Endothelial cell of umbilical vein (primary cell): Measurements from ENCODE around the gene CA5A.

Source experiments
- CTCF ChIP-seq, 2 donors: IDR thresholded peaks; 1 replicate in 1 of 2; 2 replicates in 1 of 2; pipeline ENCODE4 v1.5.1; 2011; ENCODE audit warnings: low read length in 2 of 2, mild to moderate bottlenecking in 2 of 2, moderate library complexity in 2 of 2, control low read depth in 1 of 2, inconsistent platforms in 1 of 2, low read depth in 1 of 2; ENCODE audit not compliant: insufficient read depth in 1 of 2; ENCODE audit errors: extremely low read depth in 1 of 2
- EZH2 ChIP-seq: IDR thresholded peaks from 2 replicates; pipeline ENCODE4 v1.6.1; 2012; ENCODE audit warnings: borderline replicate concordance, low read depth, mild to moderate bottlenecking, moderate library complexity, low read length, inconsistent platforms; ENCODE audit not compliant: severe bottlenecking
- FOS ChIP-seq: IDR thresholded peaks from 2 replicates; pipeline ENCODE4 v1.6.1; 2011; ENCODE audit warnings: mild to moderate bottlenecking, low read length, moderate library complexity, borderline replicate concordance; ENCODE audit not compliant: insufficient read depth
- GATA2 ChIP-seq: IDR thresholded peaks from 2 replicates; pipeline ENCODE4 v1.7.0; 2011; ENCODE audit warnings: low read depth, mild to moderate bottlenecking, moderate library complexity, mixed read lengths, low read length; ENCODE audit not compliant: insufficient read length, insufficient read depth
- MAX ChIP-seq: IDR thresholded peaks from 2 replicates; pipeline ENCODE4 v1.6.1; 2011; ENCODE audit not compliant: insufficient read depth, insufficient read length
- MYC ChIP-seq: IDR thresholded peaks from one replicate; pipeline ENCODE4 v1.6.1; 2011; ENCODE audit warnings: mild to moderate bottlenecking, low read depth, low read length
- POLR2A ChIP-seq: IDR thresholded peaks from 2 replicates; pipeline ENCODE4 v1.6.1; 2012; ENCODE audit warnings: low read depth, mild to moderate bottlenecking, control low read depth, low read length
- POLR2AphosphoS5 ChIP-seq: IDR thresholded peaks from 2 replicates; pipeline ENCODE4 v1.6.1; 2012; ENCODE audit warnings: low read depth, mild to moderate bottlenecking, control low read depth, low read length, moderate library complexity; ENCODE audit not compliant: insufficient read depth

DNA sequence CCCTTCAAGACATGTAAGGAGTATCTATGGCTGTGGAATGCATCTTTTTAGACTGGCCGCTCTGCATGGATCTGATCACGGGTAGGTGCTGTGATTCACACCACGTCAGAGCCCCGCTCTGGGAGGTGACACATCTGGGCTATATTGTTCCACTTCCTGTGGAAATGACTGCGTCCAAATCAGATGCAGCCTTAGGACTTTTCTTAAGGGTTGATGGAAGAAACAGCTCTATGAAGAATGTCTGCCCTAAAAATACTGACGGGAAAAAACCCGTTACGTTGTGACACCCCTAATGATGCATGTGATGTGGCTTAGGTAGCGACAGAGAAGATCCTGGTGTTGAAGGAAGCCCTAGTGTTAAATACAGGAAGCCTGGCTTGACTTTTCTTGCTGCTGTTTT, 27.1 kb upstream of the CA5A start:
- TF ChIP-seq CTCF (IDR thresholded peaks at IDR 0.05; ENCODE audit: extremely low read depth in 1 of 2, insufficient read depth in 1 of 2, low read depth in 1 of 2, low read length in 2 of 2), result no peak
- no peak for TF ChIP-seq EZH2
- TF ChIP-seq POLR2AphosphoS5, result peak; percentile 66
- TF ChIP-seq MYC, result no peak
- TF ChIP-seq POLR2A, result peak; percentile 17
- TF ChIP-seq FOS, result peak; percentile 96
- TF ChIP-seq GATA2, result peak; percentile 80
- TF ChIP-seq MAX, result no peak
